B cell (primary cell): ENCODE data around the gene BRDT. TPM values are rescaled to one million over a fixed set of nuclear protein-coding genes. Genes with fewer than 3 reads are reported as not detected.
A peak's percentile ranks its signal among the peaks of the same experiment; 100 is the strongest.

Source experiments
- ATAC-seq: fragments of 200-7000 bp; cut with Tn5 transposase; one replicate; pipeline ENCODE4 v1.10.0; 2021; ENCODE audit warnings: low read depth, mild to moderate bottlenecking, moderate number of reproducible peaks, moderate library complexity
- CTCF ChIA-PET: fragments of 350-600 bp; sonication (Branson Sonifier 250); formaldehyde crosslinking; loops from one replicate; lab custom pipeline; 2021; ENCODE audit warnings: antibody characterized with exemption, inconsistent platforms; lab: Charles Lee
- POLR2A ChIA-PET: fragments of 350-600 bp; sonication (Branson Sonifier 250); formaldehyde crosslinking; loops from one replicate; lab custom pipeline; 2021; ENCODE audit warnings: antibody characterized with exemption; lab: Charles Lee
- DNase-seq: peaks from one replicate; pipeline ENCODE4 v3.0.0; 2013
- H2AFZ ChIP-seq: 2 replicates; pipeline ENCODE4 v1.6.1; 2012; ENCODE audit warnings: mild to moderate bottlenecking, low read depth, low read length; ENCODE audit not compliant: insufficient read depth, poor library complexity, severe bottlenecking
- H3K27ac ChIP-seq, 2 donors: 1 replicate in 1 of 2; 2 replicates in 1 of 2; pipeline ENCODE4 v1.5.1; 2012 to 2013; ENCODE audit warnings: low read length in 2 of 2, mild to moderate bottlenecking in 2 of 2, moderate library complexity in 1 of 2
- H3K27me3 ChIP-seq, 4 experiments: fragments of 200-600 bp in 1 of 4; sonication (generic) in 1 of 4; replicated peaks in 1 of 4; 1 replicate in 2 of 4; 2 replicates in 2 of 4; pipeline versions ENCODE4 v1.6.1 to v1.7.0; 2013 to 2016; ENCODE audit warnings: low read length in 3 of 4, mild to moderate bottlenecking in 2 of 4, mixed read lengths in 1 of 4, moderate library complexity in 1 of 4; ENCODE audit not compliant: insufficient read depth in 4 of 4, control insufficient read depth in 3 of 4; ENCODE audit errors: control extremely low read depth in 1 of 4
- H3K36me3 ChIP-seq, 2 experiments: replicated peaks in 1 of 2; 1 replicate in 1 of 2; 2 replicates in 1 of 2; pipeline versions ENCODE4 v1.6.1 to v1.7.1; 2013; ENCODE audit warnings: low read length in 1 of 2; ENCODE audit not compliant: insufficient read depth in 2 of 2, control insufficient read depth in 1 of 2; ENCODE audit errors: control extremely low read depth in 1 of 2, extremely low read depth in 1 of 2
- H3K4me1 ChIP-seq, 2 donors: fragments of 200-600 bp in 1 of 2; sonication (generic) in 1 of 2; 1 replicate in 1 of 2; 2 replicates in 1 of 2; pipeline versions ENCODE4 v1.5.1 to v1.6.1; 2013 to 2017; ENCODE audit warnings: low read length in 2 of 2; ENCODE audit not compliant: control insufficient read depth in 2 of 2, insufficient read depth in 2 of 2
- H3K4me2 ChIP-seq: replicated peaks from 2 replicates; pipeline ENCODE3; 2012; ENCODE audit warnings: mild to moderate bottlenecking, low read depth, low read length; ENCODE audit not compliant: poor library complexity, severe bottlenecking
- H3K4me3 ChIP-seq, 5 experiments: fragments of 200-600 bp in 1 of 5; sonication (generic) in 1 of 5; 1 replicate in 3 of 5; 2 replicates in 2 of 5; pipeline versions ENCODE4 v1.5.1 to v1.7.0; 2011 to 2016; ENCODE audit warnings: low read length in 4 of 5, mild to moderate bottlenecking in 4 of 5, low read depth in 2 of 5, control low read depth in 1 of 5, moderate library complexity in 1 of 5; ENCODE audit not compliant: insufficient read depth in 1 of 5; ENCODE audit errors: control extremely low read depth in 1 of 5, extremely low read depth in 1 of 5
- H3K79me2 ChIP-seq: fragments of 200-600 bp; sonication (generic); one replicate; pipeline ENCODE4 v1.6.0; 2016; ENCODE audit warnings: low read length; ENCODE audit not compliant: control insufficient read depth, insufficient read depth
- H3K9ac ChIP-seq: fragments of 200-600 bp; sonication (generic); 2 replicates; pipeline ENCODE4 v1.6.1; 2017; ENCODE audit warnings: mild to moderate bottlenecking, low read length, moderate library complexity
- H3K9me3 ChIP-seq, 3 donors: one replicate each; pipeline versions ENCODE4 v1.6.1 to v1.7.1; 2013; ENCODE audit warnings: low read length in 2 of 3; ENCODE audit not compliant: control insufficient read depth in 2 of 3, insufficient read depth in 1 of 3; ENCODE audit errors: control extremely low read depth in 1 of 3
- H4K20me1 ChIP-seq: 2 replicates; pipeline ENCODE4 v1.6.0; 2012; ENCODE audit warnings: mild to moderate bottlenecking, low read length; ENCODE audit not compliant: insufficient read depth, control insufficient read depth, poor library complexity, severe bottlenecking
- H3K27ac Mint-ChIP-seq: one replicate; pipeline ENCODE4 v1.8.0; 2021; ENCODE audit warnings: mixed read lengths
- H3K27me3 Mint-ChIP-seq: one replicate; pipeline ENCODE4 v1.8.0; 2021; ENCODE audit warnings: mixed read lengths
- H3K4me1 Mint-ChIP-seq: one replicate; pipeline ENCODE4 v1.8.0; 2021; ENCODE audit warnings: mixed read lengths
- H3K4me3 Mint-ChIP-seq: one replicate; pipeline ENCODE4 v1.8.0; 2021; ENCODE audit warnings: mixed read lengths
- H3K9me3 Mint-ChIP-seq: one replicate; pipeline ENCODE4 v1.8.0; 2022; ENCODE audit warnings: mixed read lengths; ENCODE audit not compliant: insufficient read depth
- EZH2 ChIP-seq: IDR thresholded peaks from 2 replicates; pipeline ENCODE4 v1.6.1; 2012; ENCODE audit warnings: borderline replicate concordance, low read depth, mild to moderate bottlenecking, moderate library complexity, low read length; ENCODE audit not compliant: insufficient read depth, poor library complexity, severe bottlenecking
- WGBS: methylation state at CpG from one replicate; pipeline ENCODE4 v1.1.5; 2013; ENCODE audit warnings: missing lambda C conversion rate; ENCODE audit not compliant: insufficient coverage; 5-methylcytosine and 5-hydroxymethylcytosine counted together
- intact Hi-C: fragments of 100-400 bp; cut with micrococcal nuclease; formaldehyde crosslinking; loops from one replicate; pipeline ENCODE4 v1.10.0; 2022
- polyA plus RNA-seq: library from polyadenylated mRNA; depleted of rRNA; stranded (reverse); fragments of >200 nt; gene quantifications from 2 replicates; pipeline ENCODE4 v1.2.3, GENCODE V29; 2012
- total RNA-seq, 2 donors: library from RNA; stranded (reverse); fragments of 120-200 nt in 1 of 2; gene quantifications; 1 replicate in 1 of 2; 2 replicates in 1 of 2; pipeline versions ENCODE4 v1.2.3 to v1.2.4, GENCODE V29; 2013 to 2022
- TF ChIP-seq, protein P1 (sequence below): fragments of 200-600 bp; IDR thresholded peaks from one replicate; pipeline ENCODE4 v1.8.0; 2022; ENCODE audit warnings: antibody characterized with exemption, mild to moderate bottlenecking

The BRDT gene
- total and polyA plus RNA-seq, 2 donors (not counting 1 experiment from before 2014, with no cell fraction given) = not detected

DNA sequence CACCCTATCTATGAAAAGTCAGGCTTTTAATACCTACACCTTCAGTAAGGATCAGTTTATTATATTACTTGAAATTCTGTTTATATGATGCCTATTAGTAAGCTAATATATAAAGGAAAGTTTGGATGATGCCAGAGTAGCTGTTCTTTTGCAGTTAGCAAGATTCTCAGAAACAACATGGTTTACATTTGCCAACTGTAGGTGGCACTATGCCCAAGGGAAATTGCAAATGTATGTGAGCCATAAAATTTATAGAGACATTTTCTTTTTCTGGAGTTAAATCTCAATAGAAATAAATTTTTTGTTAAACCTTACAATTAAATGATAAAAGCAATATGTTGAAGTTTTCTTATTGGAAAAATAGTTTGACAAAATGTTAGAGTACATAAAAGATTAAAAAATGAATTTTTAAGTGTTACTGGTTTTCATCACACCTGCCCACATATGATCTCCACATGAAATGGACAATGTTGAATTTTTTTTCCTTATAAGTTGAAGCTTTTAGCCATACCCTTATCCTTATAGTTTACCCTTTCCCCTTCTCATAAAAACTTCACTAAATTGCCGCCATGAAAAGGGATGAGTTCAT is 48.5 kb downstream of the BRDT start:
- H3K4me3 Mint-ChIP-seq = no peak overlapping the region
- H3K9me3 Mint-ChIP-seq = no peaks in the 10 kb centered on the region
- DNase-seq (peak; percentile 42), ATAC-seq (no peak)
- ChIA-PET POLR2A (no interaction called here), CTCF (interaction anchor here (0.5 to 2.1 kb wide), 8 partner anchors 11 to 821 kb away, joined by 3 to 11 read pairs (median 3); no protein-coding TSS in a partner anchor)
- H2AFZ ChIP-seq = no peak overlapping the region
- no peak overlapping the region for H3K4me3 ChIP-seq
- H3K27me3 ChIP-seq = no peaks in the 10 kb centered on the region
- H3K27me3 Mint-ChIP-seq = peaks cover 4% of the 10 kb centered on the region
- H3K9me3 ChIP-seq = no peaks in the 10 kb centered on the region
- no peaks in the 10 kb centered on the region for H3K4me1 ChIP-seq
- no peaks in the 10 kb centered on the region for H3K4me1 Mint-ChIP-seq
- H3K4me2 ChIP-seq = no peak overlapping the region
- H3K36me3 ChIP-seq = no peaks in the 10 kb centered on the region
- no CpG with 5 or more reads among the region's 1 CpG for WGBS
- H3K27ac ChIP-seq = no peak overlapping the region
- H4K20me1 ChIP-seq = no peaks in the 10 kb centered on the region
- no peak overlapping the region for H3K27ac Mint-ChIP-seq
- TF ChIP-seq, protein P1, sequence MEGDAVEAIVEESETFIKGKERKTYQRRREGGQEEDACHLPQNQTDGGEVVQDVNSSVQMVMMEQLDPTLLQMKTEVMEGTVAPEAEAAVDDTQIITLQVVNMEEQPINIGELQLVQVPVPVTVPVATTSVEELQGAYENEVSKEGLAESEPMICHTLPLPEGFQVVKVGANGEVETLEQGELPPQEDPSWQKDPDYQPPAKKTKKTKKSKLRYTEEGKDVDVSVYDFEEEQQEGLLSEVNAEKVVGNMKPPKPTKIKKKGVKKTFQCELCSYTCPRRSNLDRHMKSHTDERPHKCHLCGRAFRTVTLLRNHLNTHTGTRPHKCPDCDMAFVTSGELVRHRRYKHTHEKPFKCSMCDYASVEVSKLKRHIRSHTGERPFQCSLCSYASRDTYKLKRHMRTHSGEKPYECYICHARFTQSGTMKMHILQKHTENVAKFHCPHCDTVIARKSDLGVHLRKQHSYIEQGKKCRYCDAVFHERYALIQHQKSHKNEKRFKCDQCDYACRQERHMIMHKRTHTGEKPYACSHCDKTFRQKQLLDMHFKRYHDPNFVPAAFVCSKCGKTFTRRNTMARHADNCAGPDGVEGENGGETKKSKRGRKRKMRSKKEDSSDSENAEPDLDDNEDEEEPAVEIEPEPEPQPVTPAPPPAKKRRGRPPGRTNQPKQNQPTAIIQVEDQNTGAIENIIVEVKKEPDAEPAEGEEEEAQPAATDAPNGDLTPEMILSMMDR = peak; percentile 69
- TF ChIP-seq EZH2 = no peak
- intact Hi-C loops = no loop called here
- no peak overlapping the region for H3K9ac ChIP-seq
- no peaks in the 10 kb centered on the region for H3K79me2 ChIP-seq

DNA sequence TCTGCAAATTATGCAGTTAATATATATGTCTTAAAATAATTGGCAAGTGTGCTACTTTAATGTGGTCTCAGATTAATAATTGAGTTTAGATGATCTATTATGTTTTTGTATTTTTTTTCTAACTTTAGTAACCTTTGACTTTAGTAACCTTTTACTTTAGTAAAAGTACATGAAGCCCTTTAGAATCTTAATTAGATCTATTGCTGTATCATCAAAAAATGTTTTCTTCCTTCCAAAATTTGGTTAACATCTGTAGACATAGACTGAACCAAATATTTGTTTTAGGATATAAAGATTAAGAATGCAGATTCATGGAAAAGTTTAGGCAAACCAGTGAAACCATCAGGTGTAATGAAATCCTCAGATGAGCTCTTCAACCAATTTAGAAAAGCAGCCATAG is 54.9 kb downstream of the BRDT start:
- H3K4me3 Mint-ChIP-seq = no peak overlapping the region
- ATAC-seq = no peak
- H3K79me2 ChIP-seq = no peaks in the 10 kb centered on the region
- no peak overlapping the region for H3K27ac Mint-ChIP-seq
- H3K4me2 ChIP-seq = no peak overlapping the region
- H3K9ac ChIP-seq = no peak overlapping the region
- TF ChIP-seq, protein P1 = no peak
- no peak for TF ChIP-seq EZH2
- H3K4me3 ChIP-seq = no peak overlapping the region
- no peaks in the 10 kb centered on the region for H3K27me3 ChIP-seq
- no peaks in the 10 kb centered on the region for H4K20me1 ChIP-seq
- ChIA-PET CTCF (interaction anchor here (1.0 kb wide), 1 partner anchor 8 kb away, joined by 3 read pairs; no protein-coding TSS in a partner anchor), POLR2A (no interaction called here)
- no peaks in the 10 kb centered on the region for H3K4me1 ChIP-seq
- H3K9me3 Mint-ChIP-seq = no peaks in the 10 kb centered on the region
- no peak for DNase-seq
- H3K9me3 ChIP-seq = no peaks in the 10 kb centered on the region
- H3K4me1 Mint-ChIP-seq = no peaks in the 10 kb centered on the region
- H3K27ac ChIP-seq = no peak overlapping the region
- peaks cover 6% of the 10 kb centered on the region for H3K27me3 Mint-ChIP-seq
- no peaks in the 10 kb centered on the region for H3K36me3 ChIP-seq
- intact Hi-C loops = no loop called here
- H2AFZ ChIP-seq = no peak overlapping the region
